ENCODE results near the gene SKI.

Gene SKI

GRCh38 chr1:2203671-2204414, 24.3 kb upstream of the SKI start:
- no peak for DNase-seq (ENCODE audit: low read depth)
- peak overlapping the region; percentile 55 for H3K4me3 ChIP-seq (ENCODE audit: control insufficient read depth, low read depth, low read length)
- TF ChIP-seq CTCF (IDR thresholded peaks at IDR 0.05; ENCODE audit: control insufficient read depth, insufficient read depth, low read depth, low read length, missing control alignments), result no peak

GRCh38 chr1:2204415-2205190, 23.5 kb upstream of the SKI start:
- TF ChIP-seq CTCF (IDR thresholded peaks at IDR 0.05; ENCODE audit: control insufficient read depth, insufficient read depth, low read depth, low read length, missing control alignments), result no peak
- no peak for DNase-seq (ENCODE audit: low read depth)
- H3K4me3 ChIP-seq (ENCODE audit: control insufficient read depth, low read depth, low read length), result peak overlapping the region; percentile 55

- peak overlapping the region; percentile 30 for H3K4me3 ChIP-seq (ENCODE audit: control insufficient read depth, low read depth, low read length)
- no peak for TF ChIP-seq CTCF (IDR thresholded peaks at IDR 0.05; ENCODE audit: control insufficient read depth, insufficient read depth, low read depth, low read length, missing control alignments)
- peak; percentile 66 for DNase-seq (ENCODE audit: low read depth)
Observed at GRCh38 chr1:2205191-2205952, 22.7 kb upstream of the SKI start.

- DNase-seq (ENCODE audit: low read depth), result no peak
- TF ChIP-seq CTCF (IDR thresholded peaks at IDR 0.05; ENCODE audit: control insufficient read depth, insufficient read depth, low read depth, low read length, missing control alignments), result no peak
- H3K4me3 ChIP-seq (ENCODE audit: control insufficient read depth, low read depth, low read length), result peak overlapping the region; percentile 33
Observed at GRCh38 chr1:2206813-2207487, 21.2 kb upstream of the SKI start.

GRCh38 chr1:2208309-2209239, 19.5 kb upstream of the SKI start:
- H3K4me3 ChIP-seq (ENCODE audit: control insufficient read depth, low read depth, low read length), result peak overlapping the region; percentile 35
- no peak for TF ChIP-seq CTCF (IDR thresholded peaks at IDR 0.05; ENCODE audit: control insufficient read depth, insufficient read depth, low read depth, low read length, missing control alignments)
- DNase-seq (ENCODE audit: low read depth), result no peak

Data from AG09309 (cell line).